H1 (cell line): ENCODE results near the gene NBEA. TPM values are rescaled to one million over a fixed set of nuclear protein-coding genes. Genes with fewer than 3 reads are reported as not detected.

Experiments used
- CTCF ChIP-seq, 3 experiments: IDR thresholded peaks; 1 replicate in 2 of 3; 2 replicates in 1 of 3; pipeline versions ENCODE4 v1.5.1 to v1.6.1; 2011; ENCODE audit warnings: low read length in 3 of 3, mild to moderate bottlenecking in 3 of 3, inconsistent platforms in 2 of 3, low read depth in 1 of 3, moderate library complexity in 1 of 3; ENCODE audit not compliant: insufficient read depth in 1 of 3; ENCODE audit errors: control extremely low read depth in 1 of 3
- polyA plus RNA-seq, 7 experiments: library from polyadenylated mRNA; depleted of rRNA in 3 of 7; stranded (reverse) in 5 of 7; unstranded in 2 of 7; fragments of >200 nt in 5 of 7; fragments of 200-250 nt in 2 of 7; gene quantifications; 1 replicate in 5 of 7; 2 replicates in 1 of 7; 4 replicates in 1 of 7; pipeline versions ENCODE4 v1.2.1 to v1.2.3, GENCODE V29; 2011 to 2013; ENCODE audit warnings: missing spikeins in 2 of 7, mixed read lengths in 2 of 7
- total RNA-seq: library from RNA; stranded (reverse); fragmentation: NEBNext Ultra II Directional; extraction: Animal tissue kit (Norgen Biotek cat#: 25700); gene quantifications from 2 replicates; pipeline ENCODE4 v1.2.1, GENCODE V29; 2021
- TF ChIP-seq, protein P1 (sequence below): IDR thresholded peaks from 2 replicates; pipeline ENCODE4 v1.6.1; 2012; ENCODE audit warnings: inconsistent platforms

Gene NBEA
- total and polyA plus RNA-seq, 2 of the 8 experiments (the other 6 are each of a cell fraction or from before 2014, with no cell fraction given), result 14.2 to 21.5 TPM

GRCh38 chr13:35228536-35228935, 286.5 kb downstream of the NBEA start (continued):
- TF ChIP-seq CTCF (IDR thresholded peaks at IDR 0.05; ENCODE audit: control extremely low read depth in 1 of 3, insufficient read depth in 1 of 3, low read depth in 1 of 3, low read length in 3 of 3), result no peak
- TF ChIP-seq, protein P1, sequence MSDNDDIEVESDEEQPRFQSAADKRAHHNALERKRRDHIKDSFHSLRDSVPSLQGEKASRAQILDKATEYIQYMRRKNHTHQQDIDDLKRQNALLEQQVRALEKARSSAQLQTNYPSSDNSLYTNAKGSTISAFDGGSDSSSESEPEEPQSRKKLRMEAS, result no peak
- TF ChIP-seq, all 59 proteins: peak for 0
